ENCODE measurements around the gene ASTN1. TPM values are rescaled to one million over a fixed set of nuclear protein-coding genes. Genes with fewer than 3 reads are reported as not detected.

ASTN1 gene
- total and polyA plus RNA-seq, 2 experiments from 2014 or later: 9.3 to 34.2 TPM

- no peaks in the 10 kb centered on the region for H3K27me3 ChIP-seq
- no peak for DNase-seq (ENCODE audit: low read depth in 1 of 2, low spot score in 1 of 2)
- peaks cover 36% of the 10 kb centered on the region for H3K4me1 ChIP-seq (ENCODE audit: low read depth)
- H3K4me3 ChIP-seq: no peak overlapping the region
- H3K36me3 ChIP-seq: no peaks in the 10 kb centered on the region
- no peak for TF ChIP-seq CTCF (IDR thresholded peaks at IDR 0.05; ENCODE audit: low read depth, low read length)
- no peaks in the 10 kb centered on the region for H3K9me3 ChIP-seq (ENCODE audit: low read depth)
- no peak overlapping the region for H3K27ac ChIP-seq
Observed at GRCh38 chr1:177142791-177143271, 21.7 kb downstream of the ASTN1 start.

- no peaks in the 10 kb centered on the region for H3K36me3 ChIP-seq
- H3K4me3 ChIP-seq: no peak overlapping the region
- no peaks in the 10 kb centered on the region for H3K9me3 ChIP-seq (ENCODE audit: low read depth)
- no peak for TF ChIP-seq CTCF (IDR thresholded peaks at IDR 0.05; ENCODE audit: low read depth, low read length)
- no peak overlapping the region for H3K27ac ChIP-seq
- DNase-seq (ENCODE audit: low read depth in 1 of 2, low spot score in 1 of 2): no peak
- no peaks in the 10 kb centered on the region for H3K27me3 ChIP-seq
- peaks cover 33% of the 10 kb centered on the region for H3K4me1 ChIP-seq (ENCODE audit: low read depth)
Observed at GRCh38 chr1:177142010-177142409, 22.5 kb downstream of the ASTN1 start.

- no peak for TF ChIP-seq CTCF (IDR thresholded peaks at IDR 0.05; ENCODE audit: low read depth, low read length)
- Histone ChIP-seq H3K36me3 (no peaks in the 10 kb centered on the region), H3K27ac (no peak overlapping the region), H3K27me3 (no peaks in the 10 kb centered on the region), H3K4me3 (no peak overlapping the region), H3K4me1 (ENCODE audit: low read depth) (peaks cover 7% of the 10 kb centered on the region), H3K9me3 (ENCODE audit: low read depth) (no peaks in the 10 kb centered on the region)
- no peak for DNase-seq (ENCODE audit: low read depth in 1 of 2, low spot score in 1 of 2)
Observed at GRCh38 chr1:177138347-177138746, 26.2 kb downstream of the ASTN1 start.

- H3K9me3 ChIP-seq (ENCODE audit: low read depth): no peaks in the 10 kb centered on the region
- no peaks in the 10 kb centered on the region for H3K27me3 ChIP-seq
- TF ChIP-seq CTCF (IDR thresholded peaks at IDR 0.05; ENCODE audit: low read depth, low read length): no peak
- H3K36me3 ChIP-seq: no peaks in the 10 kb centered on the region
- H3K27ac ChIP-seq: no peak overlapping the region
- H3K4me1 ChIP-seq (ENCODE audit: low read depth): peaks cover 5% of the 10 kb centered on the region
- no peak for DNase-seq (ENCODE audit: low read depth in 1 of 2, low spot score in 1 of 2)
- H3K4me3 ChIP-seq: no peak overlapping the region
Observed at GRCh38 chr1:177137814-177138213, 26.7 kb downstream of the ASTN1 start.

GRCh38 chr1:177135250-177135649, 29.3 kb downstream of the ASTN1 start:
- Histone ChIP-seq H3K36me3 (no peaks in the 10 kb centered on the region), H3K4me3 (no peak overlapping the region), H3K27ac (no peak overlapping the region), H3K27me3 (no peaks in the 10 kb centered on the region), H3K4me1 (ENCODE audit: low read depth) (no peaks in the 10 kb centered on the region), H3K9me3 (ENCODE audit: low read depth) (no peaks in the 10 kb centered on the region)
- DNase-seq (ENCODE audit: low read depth in 1 of 2, low spot score in 1 of 2): no peak
- TF ChIP-seq CTCF (IDR thresholded peaks at IDR 0.05; ENCODE audit: low read depth, low read length): no peak

Data from cardiac muscle cell (in vitro differentiated cells and primary cell).